Measurements from ENCODE around the gene RNGTT. TPM values are rescaled to one million over a fixed set of nuclear protein-coding genes. Genes with fewer than 3 reads are reported as not detected.

The RNGTT gene
- total and polyA plus RNA-seq, 10 of the 15 experiments (the other 5 are each of a cell fraction or from before 2014, with no cell fraction given), result 7.7 to 30.4 (median 22.2) TPM

DNA sequence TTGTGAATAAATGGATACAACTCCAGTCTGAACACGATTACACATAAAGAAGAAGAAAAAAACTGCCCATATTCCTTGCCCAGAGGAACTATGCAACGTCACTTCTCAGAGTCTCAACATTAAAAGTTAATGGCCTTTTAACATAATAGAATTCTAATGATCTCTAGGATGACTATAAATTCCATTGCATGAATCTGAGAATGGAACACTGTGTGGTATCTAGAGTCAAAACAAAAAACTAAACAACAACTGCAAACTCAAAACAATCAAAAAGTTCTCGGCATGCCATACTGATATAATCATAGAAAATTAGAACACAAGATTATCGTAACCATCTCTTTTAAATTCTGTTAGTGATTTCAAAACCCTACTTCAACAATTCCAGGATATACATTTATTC is 283.6 kb downstream of the RNGTT start:
- WGBS (ENCODE audit: insufficient coverage, insufficient replicate concordance, low lambda C conversion rate, missing lambda C conversion rate), result 97% methylated on average over 4 of the region's 4 CpGs
- SMC1A ChIA-PET (ENCODE audit: uncharacterized antibody, unreplicated experiment), result no interaction called here
- Histone ChIP-seq H3K9ac (ENCODE audit: control insufficient read depth, insufficient read depth, low read length) (no peak overlapping the region), H3K9me3 (replicated peaks; ENCODE audit: control insufficient read depth, insufficient read depth, low read length) (no peaks in the 10 kb centered on the region; the same call in 1 of the 3 replicates), H3K4me2 (ENCODE audit: control insufficient read depth, insufficient read depth) (no peak overlapping the region), H3K79me2 (ENCODE audit: control insufficient read depth, insufficient read depth, low read length) (no peaks in the 10 kb centered on the region), H4K20me1 (ENCODE audit: control insufficient read depth, insufficient read depth) (no peaks in the 10 kb centered on the region), H3K27ac (ENCODE audit: control insufficient read depth, insufficient read depth) (no peak overlapping the region), H2AFZ (ENCODE audit: control insufficient read depth, low read depth, low read length) (no peak overlapping the region), H3K4me1 (ENCODE audit: control insufficient read depth, insufficient read depth, low read length) (no peaks in the 10 kb centered on the region), H3K27me3 (replicated peaks in 1 of 2; ENCODE audit: control insufficient read depth in 2 of 2, insufficient read depth in 2 of 2, low read length in 1 of 2) (no peaks in the 10 kb centered on the region), H3K36me3 (ENCODE audit: control insufficient read depth in 2 of 2, insufficient read depth in 2 of 2, low read length in 1 of 2) (peaks cover 0 to 4% of the 10 kb centered on the region in 2 experiments; a peak in 1 of 4 replicates), H3K4me3 (no peak overlapping the region)
- RAD21 ChIA-PET (ENCODE audit: unreplicated experiment), result no interaction called here
- CTCF ChIA-PET, result no interaction called here
- DNase-seq (ENCODE audit: low read depth, low spot score) (no peak), ATAC-seq (no peak), FAIRE-seq (no peak)
- BruUV-seq (replicated peaks), result no TSS peak
- intact Hi-C loops (cut with micrococcal nuclease; ENCODE audit: unreplicated experiment) (no loop called here), in situ Hi-C loops (cut with MboI) (no loop called here)
- TF ChIP-seq MEF2A (IDR thresholded peaks at IDR 0.05; ENCODE audit: insufficient read depth, low read depth, low read length) (no peak), POLR2AphosphoS5 (IDR thresholded peaks at IDR 0.05; ENCODE audit: low read length) (no peak), SMARCA5 (IDR thresholded peaks at IDR 0.05) (no peak), ZSCAN29 (IDR thresholded peaks at IDR 0.05) (no peak)
- POLR2A ChIA-PET, result no interaction called here

DNA sequence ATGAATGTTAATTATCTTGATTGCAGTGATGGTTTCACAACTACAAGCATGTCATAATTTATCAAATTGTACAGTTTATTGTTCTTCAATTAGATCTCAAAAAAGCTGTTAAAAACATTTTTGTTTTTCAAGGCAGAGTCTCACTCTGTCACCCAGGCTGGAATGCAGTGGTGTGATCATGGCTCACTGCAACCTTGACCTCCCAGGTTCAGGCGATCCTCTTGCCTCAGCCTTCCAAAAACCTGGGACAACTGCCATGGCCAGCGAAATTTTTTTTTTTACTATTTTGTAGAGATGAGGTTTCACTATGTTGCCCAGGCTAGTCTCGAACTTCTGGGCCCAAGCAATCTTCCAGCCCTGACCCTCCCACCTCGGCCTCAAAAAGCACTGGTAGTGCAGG is 286.1 kb downstream of the RNGTT start:
- no peak for DNase-seq (ENCODE audit: low read depth, low spot score)
- FAIRE-seq, result no peak
- Histone ChIP-seq H3K27ac (ENCODE audit: control insufficient read depth, insufficient read depth) (no peak overlapping the region), H3K79me2 (ENCODE audit: control insufficient read depth, insufficient read depth, low read length) (no peaks in the 10 kb centered on the region), H3K27me3 (replicated peaks in 1 of 2; ENCODE audit: control insufficient read depth in 2 of 2, insufficient read depth in 2 of 2, low read length in 1 of 2) (no peaks in the 10 kb centered on the region), H3K9me3 (replicated peaks; ENCODE audit: control insufficient read depth, insufficient read depth, low read length) (peaks cover 8% of the 10 kb centered on the region; the same call in 2 of the 3 replicates), H3K4me1 (ENCODE audit: control insufficient read depth, insufficient read depth, low read length) (no peaks in the 10 kb centered on the region), H3K4me2 (ENCODE audit: control insufficient read depth, insufficient read depth) (no peak overlapping the region), H3K4me3 (no peak overlapping the region), H4K20me1 (ENCODE audit: control insufficient read depth, insufficient read depth) (no peaks in the 10 kb centered on the region), H3K36me3 (ENCODE audit: control insufficient read depth in 2 of 2, insufficient read depth in 2 of 2, low read length in 1 of 2) (peaks cover 0 to 4% of the 10 kb centered on the region in 2 experiments; a peak in 1 of 4 replicates), H3K9ac (ENCODE audit: control insufficient read depth, insufficient read depth, low read length) (no peak overlapping the region), H2AFZ (ENCODE audit: control insufficient read depth, low read depth, low read length) (no peak overlapping the region)
- ChIA-PET RAD21 (ENCODE audit: unreplicated experiment) (interaction anchor here (0.6 to 1.2 kb wide), 2 partner anchors 37 to 184 kb away, joined by 5 to 6 read pairs; no protein-coding TSS in a partner anchor), CTCF (no interaction called here), SMC1A (ENCODE audit: uncharacterized antibody, unreplicated experiment) (interaction anchor here (1.2 kb wide), 1 partner anchor 36 kb away, joined by 3 read pairs; no protein-coding TSS in a partner anchor), POLR2A (interaction anchor here (0.6 to 0.7 kb wide), 4 partner anchors 15 to 241 kb away, joined by 3 to 6 read pairs (median 4); no protein-coding TSS in a partner anchor)
- intact Hi-C loops (cut with micrococcal nuclease; ENCODE audit: unreplicated experiment), result no loop called here
- ATAC-seq, result no peak
- no TSS peak for BruUV-seq (replicated peaks)
- in situ Hi-C loops (cut with MboI), result no loop called here
- 98% methylated on average over 4 of the region's 4 CpGs for WGBS (ENCODE audit: insufficient coverage, insufficient replicate concordance, low lambda C conversion rate, missing lambda C conversion rate)
- TF ChIP-seq EZH2 (IDR thresholded peaks at IDR 0.05; ENCODE audit: borderline replicate concordance, control insufficient read depth, low read depth, low read length), result no peak
- no peak for TF ChIP-seq ZZZ3 (IDR thresholded peaks at IDR 0.05; ENCODE audit: control insufficient read depth, insufficient read length, low read depth)
- TF ChIP-seq NFXL1 (IDR thresholded peaks at IDR 0.05; ENCODE audit: borderline replicate concordance), result no peak
- TF ChIP-seq EP300 (IDR thresholded peaks at IDR 0.05; ENCODE audit: borderline replicate concordance in 1 of 2, control insufficient read depth in 1 of 2, low read depth in 2 of 2, low read length in 2 of 2), result no peak
- no peak for TF ChIP-seq POLR2AphosphoS2 (IDR thresholded peaks at IDR 0.05; ENCODE audit: low read depth, low read length)
- no peak for TF ChIP-seq ZNF622 (IDR thresholded peaks at IDR 0.05)
- no peak for TF ChIP-seq MYB (IDR thresholded peaks at IDR 0.05; ENCODE audit: borderline replicate concordance, low read depth, low read length)
- no peak for TF ChIP-seq TAF1 (IDR thresholded peaks at IDR 0.05; ENCODE audit: borderline replicate concordance, low read depth, low read length)
- TF ChIP-seq ZNF217 (IDR thresholded peaks at IDR 0.05), result no peak
- no peak for TF ChIP-seq PAX5 (IDR thresholded peaks at IDR 0.05; ENCODE audit: borderline replicate concordance, low read depth, low read length)
- no peak for TF ChIP-seq E4F1 (IDR thresholded peaks at IDR 0.05; ENCODE audit: borderline replicate concordance, partially characterized antibody)
- TF ChIP-seq MTA2 (IDR thresholded peaks at IDR 0.05; ENCODE audit: low read depth), result no peak
